GM21526 (cell line): ENCODE results near the gene BAG3.

Source experiments
- ATAC-seq: cut with Tn5 transposase; IDR thresholded peaks from one replicate; pipeline ENCODE4 v1.9.1; 2021; ENCODE audit warnings: moderate library complexity; ENCODE audit not compliant: unreplicated experiment, low FRiP score

The BAG3 gene

DNA sequence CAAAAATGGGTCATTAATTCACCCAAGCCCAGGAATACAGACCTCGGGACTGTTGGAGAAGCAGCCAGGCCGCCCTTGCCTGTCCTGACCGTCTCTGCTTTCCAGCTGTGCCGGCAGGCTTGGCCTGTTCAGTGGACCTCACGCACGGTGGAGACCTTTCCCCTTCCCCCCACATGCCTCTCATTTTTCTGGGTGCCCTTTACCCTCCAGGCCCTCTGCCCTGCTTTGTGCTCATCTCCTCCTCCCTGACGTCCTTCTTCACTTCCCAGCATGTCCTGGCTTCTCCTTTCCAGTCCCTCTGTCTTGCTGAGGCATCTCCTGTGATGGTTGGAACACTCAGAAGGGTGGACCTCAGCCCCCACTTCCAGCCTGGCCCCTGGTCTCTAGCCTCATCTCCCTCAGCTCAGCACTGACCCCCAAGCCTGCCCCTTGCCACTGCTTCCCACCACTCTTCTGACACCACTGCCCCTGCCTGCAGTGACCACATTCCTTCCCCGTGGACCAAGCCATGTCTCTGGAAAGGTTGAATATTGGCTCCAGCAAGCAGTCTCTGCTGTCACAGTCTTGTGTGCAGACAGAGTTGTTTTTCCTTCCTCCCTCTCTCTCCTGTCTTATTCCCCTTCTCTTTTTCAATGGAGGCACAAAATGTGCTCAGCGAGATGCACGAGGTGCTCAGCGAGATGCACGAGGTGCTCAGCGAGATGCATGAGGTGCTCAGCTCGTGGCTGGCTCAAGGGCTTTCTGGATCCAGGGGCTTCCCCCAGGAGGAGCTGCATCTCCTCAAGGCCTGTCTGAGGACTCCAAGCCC lies 14.9 kb downstream of the BAG3 start:
- ATAC-seq = no peak

DNA sequence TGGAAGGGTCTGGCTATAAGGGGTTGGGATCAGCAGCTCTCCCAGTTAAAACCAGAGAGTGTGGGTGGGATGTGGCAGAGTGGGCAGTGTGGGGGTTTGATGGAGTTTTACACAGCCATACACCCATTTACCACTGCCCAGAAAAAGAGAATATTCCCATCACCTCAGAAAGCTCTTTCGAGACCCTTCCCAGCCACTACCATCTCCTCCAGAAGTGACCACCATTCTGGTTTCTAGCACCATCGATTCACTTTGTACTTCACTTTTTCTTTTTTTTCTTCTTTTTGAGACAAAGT lies 15.5 kb downstream of the BAG3 start:
- ATAC-seq = no peak

DNA sequence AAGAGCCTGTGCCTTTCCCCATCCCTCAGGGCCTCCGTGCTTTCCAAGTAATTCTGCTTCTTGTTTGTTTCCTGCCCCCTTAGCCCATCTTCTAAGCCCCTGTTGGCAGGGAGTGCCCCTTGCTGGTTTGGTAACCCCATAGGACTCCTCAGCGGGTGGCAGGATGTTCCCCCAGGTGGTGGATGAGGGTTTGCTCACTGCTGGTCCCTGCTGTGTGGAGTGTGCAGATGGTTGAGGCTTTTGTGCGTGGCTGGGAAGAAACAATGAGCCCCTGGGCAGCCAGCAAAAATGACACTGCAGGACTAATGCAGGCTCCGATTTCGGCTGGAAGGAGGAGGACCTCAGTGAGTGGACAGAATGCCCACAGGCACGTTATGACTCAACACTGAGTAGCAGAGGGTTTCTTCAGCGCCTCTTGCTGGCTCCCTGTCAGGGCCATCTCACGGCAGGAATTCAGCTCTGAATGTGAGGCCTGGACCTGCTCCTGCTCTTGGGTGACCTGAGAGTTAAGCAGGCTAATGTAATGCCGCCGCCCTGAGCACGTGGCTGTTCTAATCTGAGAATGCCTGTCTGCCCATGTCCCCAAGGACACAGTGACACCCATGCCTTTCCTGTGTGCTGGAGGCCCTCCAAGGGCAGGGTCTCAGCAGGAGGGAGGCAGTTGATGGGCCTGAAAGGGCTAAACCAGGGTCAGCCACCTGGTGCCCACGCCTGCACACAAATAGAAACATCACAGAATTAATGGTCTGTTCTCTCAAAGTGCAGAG lies 16.6 kb downstream of the BAG3 start:
- ATAC-seq = no peak

DNA sequence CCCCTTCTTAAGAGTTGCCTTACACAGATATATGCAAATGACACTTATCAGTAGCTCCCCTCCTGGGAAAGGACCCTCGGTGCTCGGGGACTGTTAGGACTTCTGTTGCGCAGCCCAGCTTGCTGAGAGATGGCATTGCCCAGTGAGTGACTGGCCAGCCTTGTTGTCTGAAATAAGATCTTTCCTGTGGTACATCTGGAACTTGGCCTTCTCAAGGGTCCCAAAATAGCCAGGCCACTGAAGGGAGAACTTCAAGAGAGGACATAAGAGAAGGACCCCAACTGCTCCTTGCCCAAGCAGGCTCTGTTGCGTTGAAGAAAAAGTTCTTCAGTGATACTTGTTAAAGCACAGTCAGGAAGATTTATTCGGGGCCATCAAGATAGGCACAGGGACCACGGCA lies 17.3 kb downstream of the BAG3 start:
- no peak for ATAC-seq

DNA sequence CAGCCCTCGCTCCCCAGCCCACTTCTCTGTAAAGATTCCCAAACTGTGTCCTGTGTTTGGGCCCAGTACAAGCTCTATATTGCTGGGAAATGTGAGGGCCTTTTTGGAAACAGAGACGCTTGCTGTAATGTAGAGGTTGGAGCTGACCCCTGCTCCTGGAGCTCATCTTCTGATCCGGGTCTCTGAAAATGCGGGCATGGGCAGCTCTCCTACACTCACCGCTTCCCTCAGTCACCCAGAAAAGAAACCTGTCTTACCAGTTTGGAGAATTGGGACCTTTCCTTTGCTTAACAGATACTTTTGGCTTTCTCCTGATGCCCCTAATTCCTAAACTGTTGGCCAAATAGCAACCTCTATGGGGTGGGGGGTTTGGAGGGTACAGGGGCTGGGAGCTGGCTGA lies 18.2 kb downstream of the BAG3 start:
- no peak for ATAC-seq

DNA sequence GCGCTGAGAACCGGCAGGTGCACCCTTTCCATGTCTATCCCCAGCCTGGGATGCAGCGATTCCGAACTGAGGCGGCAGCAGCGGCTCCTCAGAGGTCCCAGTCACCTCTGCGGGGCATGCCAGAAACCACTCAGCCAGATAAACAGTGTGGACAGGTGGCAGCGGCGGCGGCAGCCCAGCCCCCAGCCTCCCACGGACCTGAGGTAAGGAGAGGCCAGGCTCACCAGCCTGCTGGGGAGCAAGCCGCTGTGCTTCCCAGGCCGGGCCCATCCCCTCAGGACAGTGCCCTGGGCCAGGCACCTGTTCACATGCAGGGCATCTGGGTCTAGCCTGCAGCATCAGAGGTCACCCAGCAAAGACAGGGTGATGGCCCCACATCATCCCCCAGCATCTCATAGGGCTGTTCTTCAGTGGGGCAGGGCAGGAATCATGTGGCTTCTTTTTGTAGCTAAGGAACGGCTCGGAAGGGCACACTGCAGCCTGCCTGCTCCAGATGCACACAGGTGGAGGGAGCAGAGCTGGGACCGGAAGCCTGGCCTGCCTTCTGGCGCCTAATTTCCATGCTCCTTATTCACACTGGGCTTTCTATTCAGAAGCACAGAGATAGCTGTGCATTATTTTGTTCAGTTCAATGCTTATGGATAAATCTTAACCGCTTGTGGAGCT lies 18.9 kb downstream of the BAG3 start:
- no peak for ATAC-seq

DNA sequence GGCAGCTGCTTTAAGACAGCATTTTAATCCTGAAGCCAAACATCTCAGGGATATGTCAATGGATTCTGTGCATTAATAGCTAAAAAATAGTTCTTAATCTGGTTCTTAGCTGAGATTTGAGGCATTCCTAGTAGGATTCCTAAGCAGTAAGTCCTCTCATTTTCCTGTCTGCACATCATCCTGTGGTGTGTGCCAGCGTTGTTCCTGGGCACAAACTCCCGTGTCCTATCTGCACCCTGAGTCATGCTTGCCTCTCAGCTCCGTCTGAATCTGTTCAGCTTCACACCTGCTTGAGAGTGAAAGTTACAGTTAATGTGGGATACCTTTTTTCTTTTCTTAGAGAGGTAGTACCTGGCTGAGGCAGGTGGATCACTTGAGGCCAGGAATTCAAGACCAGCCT lies 19.5 kb downstream of the BAG3 start:
- no peak for ATAC-seq

DNA sequence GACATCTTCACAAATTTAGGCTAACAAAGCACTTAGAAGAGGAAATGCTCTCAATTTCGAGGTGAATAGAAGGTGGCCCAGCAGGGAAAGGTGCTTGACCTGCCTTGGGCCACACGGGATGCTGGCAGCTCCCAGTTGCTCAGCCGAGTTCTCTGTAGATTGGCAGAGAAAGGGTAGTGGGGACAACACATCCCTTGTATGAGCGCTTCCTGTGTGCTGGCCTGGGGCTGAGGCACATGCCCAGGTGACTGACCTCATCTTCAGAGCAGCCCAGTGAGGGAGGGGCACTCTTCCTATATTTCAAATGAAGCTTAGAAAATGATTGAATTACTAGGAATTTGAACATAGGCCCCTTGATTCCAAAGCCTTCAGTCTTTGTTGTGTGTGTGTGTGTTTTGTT lies 20.2 kb downstream of the BAG3 start:
- ATAC-seq = no peak

DNA sequence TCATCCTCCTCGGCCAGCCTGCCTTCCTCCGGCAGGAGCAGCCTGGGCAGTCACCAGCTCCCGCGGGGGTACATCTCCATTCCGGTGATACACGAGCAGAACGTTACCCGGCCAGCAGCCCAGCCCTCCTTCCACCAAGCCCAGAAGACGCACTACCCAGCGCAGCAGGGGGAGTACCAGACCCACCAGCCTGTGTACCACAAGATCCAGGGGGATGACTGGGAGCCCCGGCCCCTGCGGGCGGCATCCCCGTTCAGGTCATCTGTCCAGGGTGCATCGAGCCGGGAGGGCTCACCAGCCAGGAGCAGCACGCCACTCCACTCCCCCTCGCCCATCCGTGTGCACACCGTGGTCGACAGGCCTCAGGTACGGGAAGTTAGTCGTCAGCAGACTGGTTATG lies 21.1 kb downstream of the BAG3 start:
- no peak for ATAC-seq

DNA sequence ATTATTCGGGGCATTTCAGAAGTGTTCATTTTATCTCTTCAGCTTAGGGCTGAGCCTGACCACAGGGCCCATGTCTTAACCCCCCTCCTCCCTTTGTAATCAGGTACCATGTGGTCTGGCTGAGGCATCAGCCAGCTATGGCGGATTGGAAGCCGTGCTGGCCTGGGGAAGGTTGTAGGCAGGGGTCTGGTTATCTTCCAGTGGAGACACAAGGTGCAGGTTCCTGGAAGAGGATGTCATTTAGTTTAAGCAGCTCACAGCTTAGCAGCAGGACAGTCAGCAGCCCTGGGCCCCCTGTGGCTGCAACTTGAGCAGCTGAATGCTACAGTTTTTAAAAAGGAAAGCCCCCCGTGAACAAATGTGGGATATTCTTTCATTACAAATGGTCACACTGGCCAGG lies 22.1 kb downstream of the BAG3 start:
- no peak for ATAC-seq

DNA sequence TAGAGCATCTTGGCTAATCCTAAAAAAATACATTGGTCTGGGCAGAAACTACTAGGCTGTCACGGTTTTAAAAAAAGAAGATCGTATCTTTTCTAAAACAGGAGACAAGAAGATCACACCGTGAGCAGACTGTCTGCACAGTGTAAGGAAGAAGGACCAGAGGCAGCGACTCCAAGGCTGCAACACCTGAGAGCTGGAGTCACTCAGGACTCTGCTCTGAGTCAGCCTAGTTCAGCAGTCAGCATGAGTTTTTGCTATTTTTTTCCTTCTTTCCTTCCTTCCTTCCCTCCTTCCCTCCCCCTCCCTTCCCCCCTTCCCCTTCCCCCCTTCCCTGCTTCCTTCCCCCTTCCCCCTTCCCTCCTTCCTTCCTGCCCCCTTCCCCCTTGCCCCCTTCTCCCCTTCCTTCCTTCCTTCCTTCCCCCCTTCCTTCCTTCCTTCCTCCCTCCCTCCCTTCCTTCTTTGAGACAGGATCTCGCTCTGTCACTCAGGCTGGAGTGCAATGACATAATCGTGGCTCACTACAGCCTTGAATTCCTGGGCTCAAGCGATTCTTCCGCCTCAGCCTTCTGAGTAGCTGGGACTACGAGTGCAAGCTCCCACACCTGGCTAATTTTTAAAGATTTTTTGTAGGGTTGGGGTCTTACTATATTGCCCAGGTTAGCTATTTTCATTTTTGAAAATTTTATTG lies 24.4 kb downstream of the BAG3 start:
- ATAC-seq = no peak

DNA sequence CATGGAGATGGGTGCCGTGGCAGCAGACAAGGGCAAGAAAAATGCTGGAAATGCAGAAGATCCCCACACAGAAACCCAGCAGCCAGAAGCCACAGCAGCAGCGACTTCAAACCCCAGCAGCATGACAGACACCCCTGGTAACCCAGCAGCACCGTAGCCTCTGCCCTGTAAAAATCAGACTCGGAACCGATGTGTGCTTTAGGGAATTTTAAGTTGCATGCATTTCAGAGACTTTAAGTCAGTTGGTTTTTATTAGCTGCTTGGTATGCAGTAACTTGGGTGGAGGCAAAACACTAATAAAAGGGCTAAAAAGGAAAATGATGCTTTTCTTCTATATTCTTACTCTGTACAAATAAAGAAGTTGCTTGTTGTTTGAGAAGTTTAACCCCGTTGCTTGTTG lies 25.9 kb downstream of the BAG3 start:
- ATAC-seq = no peak

DNA sequence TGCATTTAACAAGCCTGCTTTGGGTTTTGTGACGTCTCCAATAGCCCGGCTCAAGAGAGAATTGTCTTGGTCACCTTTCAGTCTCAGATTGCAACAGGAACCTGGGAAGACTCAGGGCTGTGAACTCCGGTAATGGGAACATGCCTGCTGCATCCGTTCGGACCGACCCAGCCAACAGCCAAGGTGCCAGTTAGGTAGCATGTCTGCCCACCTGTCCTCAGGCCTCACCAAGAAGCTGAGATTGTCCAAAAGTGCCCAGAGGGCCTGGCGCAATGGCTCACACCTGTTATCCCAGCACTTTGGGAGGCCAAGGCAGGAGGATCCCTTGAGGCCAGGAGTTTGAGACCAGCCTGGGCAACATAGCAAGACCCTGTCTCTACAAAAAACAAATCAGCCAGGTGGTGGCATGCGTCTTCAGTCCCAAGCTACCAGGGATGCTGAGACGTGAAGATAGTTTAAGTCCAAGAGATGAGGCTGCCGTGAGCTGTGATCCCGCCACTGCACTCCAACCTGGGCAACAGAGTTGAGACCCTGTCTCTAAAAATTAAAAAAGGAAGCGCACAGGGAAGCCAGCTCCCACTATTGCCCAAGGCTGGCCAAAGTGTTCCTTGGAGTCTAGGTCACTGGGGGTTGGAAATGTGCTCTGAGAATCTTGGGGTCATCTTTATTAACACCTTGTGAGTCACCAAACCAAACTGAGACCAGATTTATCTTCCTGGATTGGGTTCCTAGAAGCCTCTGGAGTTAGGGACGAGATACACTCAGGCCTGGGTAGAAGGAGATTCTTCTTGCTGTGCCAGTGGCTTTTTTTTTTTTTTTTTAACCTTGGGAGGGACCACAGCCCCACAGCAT lies 26.9 kb downstream of the BAG3 start:
- ATAC-seq = no peak

DNA sequence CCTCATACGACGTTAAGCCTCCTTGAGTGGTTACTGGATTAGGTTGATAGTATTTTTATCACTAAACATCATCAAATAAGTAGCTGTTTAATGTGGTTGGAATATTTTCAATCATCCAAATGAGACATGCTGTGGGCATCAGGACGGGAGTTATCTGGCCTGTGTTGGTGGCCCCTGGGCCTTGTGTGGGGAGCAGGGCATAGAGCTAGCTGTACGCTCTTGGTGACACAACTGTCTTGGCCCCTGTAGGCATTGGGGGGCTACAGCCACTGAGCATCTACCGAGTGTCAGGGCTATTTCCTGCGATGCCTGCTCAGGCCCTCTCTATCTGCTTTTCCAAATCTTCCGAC lies 28.3 kb downstream of the BAG3 start:
- no peak for ATAC-seq

DNA sequence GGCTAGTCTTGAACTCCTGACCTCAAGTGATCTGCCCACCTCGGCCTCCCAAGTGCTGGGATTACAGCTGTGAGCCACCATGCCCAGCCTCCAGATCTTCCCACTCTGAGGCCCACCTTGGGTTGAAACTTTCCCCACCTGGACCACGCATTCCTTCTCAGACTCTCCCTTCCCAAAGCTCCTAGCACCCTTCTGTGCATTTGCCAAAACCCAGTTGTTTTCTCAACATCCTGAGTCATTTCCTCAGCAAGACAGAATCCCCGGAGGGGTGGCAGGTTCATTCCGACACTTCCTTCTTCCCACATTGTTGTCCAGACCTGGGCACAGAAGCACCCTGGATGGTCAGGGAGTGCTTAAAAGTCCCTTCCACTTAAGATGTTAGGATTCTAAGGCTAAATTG lies 28.9 kb downstream of the BAG3 start:
- no peak for ATAC-seq

DNA sequence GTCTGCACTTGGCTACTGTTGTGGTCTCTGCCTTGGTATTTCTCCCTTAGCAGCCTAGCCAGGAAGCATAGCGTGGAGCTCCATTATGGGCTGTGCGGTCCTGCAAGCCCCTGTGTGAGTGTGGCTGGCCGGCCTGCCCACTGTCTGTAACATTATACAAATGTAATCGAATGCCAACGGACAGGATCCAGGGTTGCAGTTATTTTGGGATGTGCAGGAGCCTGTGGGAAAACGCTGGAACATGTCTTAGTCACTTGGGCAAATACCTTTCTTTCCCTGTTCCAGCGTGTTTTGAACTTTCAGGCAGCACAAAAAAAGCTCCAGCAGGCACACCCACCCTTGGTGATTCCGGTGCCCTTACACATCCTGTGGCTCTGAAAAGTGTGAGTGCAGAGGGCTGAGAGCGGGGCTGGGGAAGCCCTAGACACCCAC lies 29.5 kb downstream of the BAG3 start:
- ATAC-seq = no peak

DNA sequence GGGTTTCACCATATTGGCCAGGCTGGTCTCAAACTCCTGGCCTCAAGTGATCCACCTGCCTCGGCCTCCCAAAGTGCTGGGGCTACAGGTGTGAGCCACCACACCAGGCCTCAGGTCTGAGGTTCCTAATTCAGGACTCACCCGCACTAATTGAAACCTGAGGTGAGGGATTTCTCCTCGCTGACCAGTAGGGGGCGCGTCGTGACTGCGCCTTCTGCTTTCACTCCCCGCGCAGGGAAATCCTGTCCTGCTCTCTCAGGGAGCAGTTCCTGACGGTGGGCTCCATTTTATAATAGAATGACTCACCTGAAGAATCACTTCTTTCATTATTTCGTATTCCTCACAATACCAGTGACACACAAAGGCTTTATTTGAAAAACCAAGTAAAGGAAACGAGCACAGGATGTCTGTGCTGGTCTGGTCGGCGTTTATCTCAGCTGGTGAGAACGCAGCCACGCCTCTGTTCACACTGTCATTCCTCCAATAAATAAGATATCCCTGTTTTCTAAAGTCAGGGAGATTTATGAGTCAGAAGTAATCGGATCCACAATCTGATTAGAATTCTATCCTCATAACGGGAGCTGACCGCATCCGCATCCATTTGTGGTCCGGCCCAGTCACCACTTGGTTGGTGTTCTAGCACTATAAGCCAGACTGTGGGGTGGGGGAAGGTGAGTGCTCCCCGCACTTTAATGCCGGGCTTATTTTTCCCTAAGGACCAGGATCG lies 35.4 kb downstream of the BAG3 start:
- peak; percentile 73 for ATAC-seq

DNA sequence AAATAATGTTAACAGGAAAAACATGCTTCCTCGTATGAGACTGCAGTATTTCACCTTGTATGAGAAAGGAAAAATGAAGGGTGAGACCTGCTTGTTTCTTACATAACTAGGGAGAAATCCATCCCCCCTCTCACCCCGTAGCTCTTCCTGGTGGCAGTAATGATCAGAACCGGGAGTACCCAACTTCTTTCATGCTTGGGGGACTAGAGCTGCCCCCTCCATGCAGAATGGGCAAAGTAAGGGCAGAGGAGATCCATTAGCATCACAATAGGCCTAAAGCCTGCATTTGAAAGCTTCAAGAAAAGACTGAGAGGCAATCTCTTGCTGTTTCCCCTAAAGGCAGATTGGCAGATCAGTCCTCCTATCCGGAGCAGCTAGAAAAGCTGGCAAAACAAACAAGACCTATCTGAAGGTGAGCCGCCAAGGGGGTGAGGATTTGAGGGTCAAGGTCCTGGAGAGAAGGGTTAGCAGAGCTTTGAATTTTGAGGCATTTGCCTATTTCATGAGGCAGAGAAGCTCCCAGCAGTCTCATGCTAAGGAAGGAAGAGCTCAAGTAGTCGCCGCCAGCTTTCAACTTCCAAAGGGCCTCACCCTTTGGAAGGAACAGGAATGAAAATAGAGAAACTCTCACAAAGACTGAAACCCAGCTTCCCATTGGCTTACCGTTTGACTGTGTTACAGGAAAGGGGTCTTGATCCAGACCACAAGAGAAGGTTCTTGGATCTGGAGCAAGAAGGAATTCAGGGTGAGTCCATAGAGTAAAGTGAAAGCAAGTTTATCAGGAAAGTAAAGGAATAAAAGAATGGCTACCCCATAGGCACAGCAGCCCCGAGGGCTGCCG lies 36.2 kb downstream of the BAG3 start:
- no peak for ATAC-seq

DNA sequence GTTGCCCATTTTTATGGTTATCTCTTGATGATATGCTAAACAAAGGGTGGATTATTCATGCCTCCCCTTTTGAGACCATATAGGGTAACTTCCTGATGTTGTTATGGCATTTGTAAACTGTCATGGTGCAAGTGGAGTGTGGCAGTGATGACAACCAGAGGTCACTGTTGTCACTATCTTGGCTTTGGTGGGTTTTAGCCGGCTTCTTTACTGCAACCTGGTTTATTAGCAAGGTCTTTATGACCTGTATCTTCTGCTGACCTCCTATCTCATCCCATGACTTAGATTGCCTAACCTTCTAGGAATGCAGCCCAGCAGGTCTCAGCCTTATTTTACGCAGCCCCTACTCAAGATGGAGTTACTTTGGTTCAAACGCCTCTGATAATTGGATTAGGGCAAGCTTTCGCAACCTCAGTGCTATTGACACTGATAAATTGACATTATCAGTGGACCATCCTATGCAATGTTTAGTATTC lies 36.9 kb downstream of the BAG3 start:
- no peak for ATAC-seq
